Stimulated activated CD8-positive, alpha-beta memory T cell treated with anti-CD3 and anti-CD28 coated beads, Interleukin-7, amount 100 ng/mL, for 1 hour (primary cell): ENCODE data around the gene POU2F3.

Source experiments
- DNase-seq, 2 donors: peaks; one replicate each; pipeline ENCODE4 v3.0.0-alpha.2; 2020; ENCODE audit warnings: low read depth in 2 of 2

The POU2F3 gene

DNA sequence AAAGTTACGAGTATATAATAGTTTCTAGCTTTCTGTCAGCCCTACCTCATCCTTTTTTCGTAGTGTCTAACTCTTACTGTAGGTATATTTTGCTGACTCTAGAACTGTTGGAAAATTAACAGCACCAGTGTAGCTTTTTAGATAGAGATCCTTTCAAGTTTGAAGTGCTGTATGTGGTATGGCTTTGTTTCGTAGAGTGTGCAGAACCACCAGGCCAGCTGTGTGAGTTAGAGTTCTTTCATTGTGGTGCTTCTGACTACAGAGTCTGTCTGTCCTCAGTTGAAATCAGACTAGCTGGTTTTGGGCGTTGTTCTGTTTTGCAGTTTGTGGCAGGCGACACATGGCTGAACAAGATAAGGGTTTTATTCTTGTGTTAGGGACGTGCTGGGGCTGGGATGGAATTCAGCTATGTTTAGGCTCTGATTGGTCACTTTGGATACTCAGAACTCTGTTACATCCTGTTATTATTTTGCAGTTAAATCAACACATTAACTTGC, 99.5 kb downstream of the POU2F3 start:
- DNase-seq = no peak

DNA sequence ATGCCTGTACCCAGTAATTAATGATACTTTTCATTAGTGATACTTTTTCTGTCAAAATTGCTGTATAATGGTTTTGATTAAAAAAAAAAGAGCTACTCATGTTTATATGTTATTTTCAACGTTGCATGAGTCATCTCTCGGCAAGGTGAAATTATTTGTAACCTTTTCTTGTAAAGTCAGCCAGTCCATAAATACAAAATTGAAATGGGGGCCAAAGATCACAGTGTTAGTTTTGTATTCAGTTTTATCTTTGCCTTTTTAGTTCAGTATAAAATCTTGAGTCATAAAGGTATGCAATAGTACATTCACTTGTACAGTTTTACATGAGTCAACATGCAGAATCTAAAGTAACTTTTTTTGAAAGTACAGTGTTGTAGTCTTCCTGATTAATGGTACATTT, 100.6 kb downstream of the POU2F3 start:
- DNase-seq = no peak

GRCh38 chr11:120342226-120342625, 102.3 kb downstream of the POU2F3 start:
- no peak for DNase-seq

- no peak for DNase-seq
These were observed 102.7 kb downstream of the POU2F3 start for GRCh38 chr11:120342678-120343077.

DNA sequence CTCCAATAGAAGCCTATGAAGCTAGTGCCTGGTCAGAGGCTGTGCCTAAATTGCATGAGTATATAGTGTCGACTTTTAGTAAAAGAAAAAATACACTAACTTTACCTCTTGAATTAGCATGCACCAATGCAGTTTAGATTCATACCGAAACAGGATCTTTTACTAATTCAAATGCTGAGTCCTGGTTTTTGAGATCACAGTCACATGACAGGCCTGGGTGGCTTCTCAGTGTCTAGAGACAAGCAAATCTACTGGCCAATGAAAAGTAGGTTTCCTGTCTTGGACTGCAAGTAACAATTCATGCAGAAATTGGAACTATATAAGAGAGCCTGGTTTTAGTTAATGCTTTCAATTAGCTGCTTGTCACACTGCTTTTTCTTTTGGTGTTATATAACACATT, 103.5 kb downstream of the POU2F3 start:
- no peak for DNase-seq

DNA sequence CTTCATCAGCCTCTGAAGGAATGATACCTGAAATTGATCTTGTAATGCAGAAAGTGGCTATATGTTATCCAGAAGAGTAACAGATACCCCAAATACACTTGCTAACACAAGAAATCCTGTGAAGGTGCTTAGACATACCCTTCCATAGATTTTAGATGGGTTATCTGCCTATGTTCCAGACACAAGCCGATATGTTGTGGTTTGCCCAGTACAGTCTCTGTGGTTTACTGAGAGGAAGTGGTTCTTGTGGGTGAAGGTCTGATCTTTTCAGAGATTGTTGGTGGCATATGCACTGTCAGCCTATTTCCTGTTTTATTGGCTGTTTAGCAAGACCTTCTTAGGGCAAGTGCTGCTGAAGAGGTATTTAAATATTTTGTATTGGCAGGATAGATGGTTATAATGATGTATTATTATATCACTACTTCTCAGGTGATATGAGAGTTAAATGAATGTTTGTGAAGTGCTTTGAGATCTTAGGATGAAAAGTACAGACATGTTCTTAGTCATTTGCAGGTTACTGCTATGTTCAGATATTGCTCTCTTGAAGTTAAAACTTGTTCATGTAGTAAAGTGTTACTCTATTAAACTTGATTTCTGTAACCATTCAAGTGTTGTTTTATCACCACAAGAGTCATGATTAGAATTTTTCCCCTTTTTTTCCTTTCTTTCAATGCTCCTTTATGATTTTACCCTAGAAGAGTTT, 104.5 kb downstream of the POU2F3 start:
- DNase-seq = no peak

- no peak for DNase-seq
These were observed 106.3 kb downstream of the POU2F3 start for GRCh38 chr11:120346233-120346632.

DNA sequence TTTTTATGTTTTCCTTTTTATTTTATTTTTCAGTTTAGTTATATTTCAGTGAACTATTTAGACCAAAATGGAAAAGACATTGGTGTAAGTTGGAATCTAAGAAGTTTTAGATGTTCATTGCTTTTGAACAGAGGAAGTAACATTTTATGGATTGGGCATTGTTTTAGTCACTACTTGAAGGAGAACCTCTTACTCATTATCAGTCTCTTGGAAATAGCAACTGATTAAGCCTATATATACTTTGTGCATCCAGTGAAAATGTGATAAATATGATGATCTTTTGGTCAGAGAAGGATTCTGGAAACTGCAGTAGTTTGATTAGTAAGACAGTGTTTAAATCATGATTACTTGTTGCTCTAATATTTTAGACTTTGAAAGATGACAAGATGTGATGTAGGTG, 110.7 kb downstream of the POU2F3 start:
- DNase-seq = no peak

DNA sequence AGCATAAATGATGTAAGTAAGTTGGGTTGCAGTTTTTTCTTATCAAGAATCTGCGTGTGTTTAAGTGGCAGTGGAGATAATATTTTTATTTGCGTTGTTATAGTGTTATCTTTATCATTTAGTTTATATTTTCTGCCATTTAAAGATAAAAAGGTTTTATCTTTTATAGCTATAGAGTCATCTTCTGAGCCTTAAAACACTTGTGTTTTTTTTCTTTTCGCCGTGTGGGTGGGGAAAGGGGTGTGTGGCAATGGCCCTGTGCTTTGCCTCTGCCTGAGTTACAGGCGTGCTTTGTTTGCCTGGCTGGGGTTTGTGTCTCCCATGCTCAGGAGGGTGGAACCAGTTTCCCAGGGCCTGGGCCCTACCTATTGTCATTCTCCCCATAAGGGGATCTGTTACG, 112.5 kb downstream of the POU2F3 start:
- DNase-seq = no peak

DNA sequence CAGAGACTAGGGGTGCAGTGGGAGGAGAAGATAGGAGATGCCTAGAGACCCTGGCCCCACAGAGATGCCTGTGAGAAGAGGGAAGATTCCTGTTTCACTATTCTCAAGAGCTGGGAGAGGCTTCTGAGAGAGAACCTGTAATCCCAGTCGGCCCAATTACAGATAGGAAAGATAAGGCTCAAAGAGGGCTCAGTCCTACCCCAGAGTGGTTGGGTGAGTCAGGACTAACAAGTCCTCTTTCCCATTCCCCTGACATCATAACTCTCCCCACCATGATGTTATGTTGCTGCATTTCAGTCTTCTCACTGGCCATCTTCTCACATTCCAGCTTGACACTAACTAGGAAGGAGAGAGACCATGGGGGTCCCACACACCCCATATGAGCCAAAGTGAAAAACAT, 114.1 kb downstream of the POU2F3 start:
- DNase-seq = no peak

GRCh38 chr11:120354779-120355178, 114.8 kb downstream of the POU2F3 start:
- DNase-seq = no peak

- no peak for DNase-seq
These were observed 117.7 kb downstream of the POU2F3 start for GRCh38 chr11:120357620-120358019.

DNA sequence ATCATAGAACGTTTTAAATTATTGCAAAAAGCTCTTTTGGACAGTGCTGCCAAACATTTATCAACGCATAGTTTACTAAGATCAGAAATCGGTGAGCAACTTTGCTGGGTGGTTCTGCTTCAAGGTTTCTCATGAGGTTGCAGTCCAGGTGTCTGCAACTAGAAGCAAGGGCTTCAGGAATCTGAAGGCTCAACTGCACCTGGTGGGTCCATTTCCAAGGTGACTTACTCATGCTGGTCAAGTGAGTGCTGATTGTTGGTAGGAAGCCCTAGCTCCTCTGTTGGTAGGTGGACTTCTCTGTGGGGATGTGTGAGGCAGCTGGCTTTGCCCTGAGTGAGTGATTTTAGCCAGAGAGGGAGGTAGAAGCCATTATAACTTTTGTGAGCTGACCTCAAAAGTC, 118.8 kb downstream of the POU2F3 start:
- no peak for DNase-seq

- no peak for DNase-seq
These were observed 123.5 kb downstream of the POU2F3 start for GRCh38 chr11:120363436-120363835.

DNA sequence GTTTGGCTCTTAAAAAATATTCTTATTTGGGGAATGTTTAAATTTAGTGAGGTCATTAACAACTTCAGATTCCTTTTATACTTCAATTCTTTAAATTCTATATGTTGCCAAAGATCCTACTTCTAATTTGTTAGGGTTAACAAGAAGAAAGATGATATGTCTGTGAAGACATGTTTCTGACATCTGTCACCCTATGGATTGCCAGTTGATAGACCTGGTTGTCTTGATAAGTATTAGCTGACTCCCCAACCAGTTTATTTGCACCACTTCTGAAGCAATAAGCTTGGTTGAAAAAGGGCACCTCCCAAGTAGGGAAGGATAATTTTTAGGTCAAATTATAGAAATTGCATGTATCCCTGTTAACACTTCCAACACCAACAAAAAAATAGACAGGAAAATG, 125.6 kb downstream of the POU2F3 start:
- DNase-seq = no peak
